Transverse colon (tissue), 4 donors: ENCODE data around the gene CSH2. TPM values are rescaled to one million over a fixed set of nuclear protein-coding genes. Genes with fewer than 3 reads are reported as not detected.
A peak's percentile ranks its signal among the peaks of the same experiment; 100 is the strongest.

Experiments
- DNase-seq: peaks from one replicate; pipeline ENCODE4 v3.0.0-alpha.2; 2019
- H3K27ac ChIP-seq, 4 donors: fragments of 200-600 bp; sonication (generic); 2 replicates each; pipeline ENCODE4 v1.5.1; 2016 to 2018; ENCODE audit warnings: inconsistent platforms in 4 of 4
- H3K27me3 ChIP-seq: fragments of 200-600 bp; sonication (generic); 2 replicates; pipeline ENCODE4 v1.5.1; 2017; ENCODE audit warnings: inconsistent platforms
- H3K36me3 ChIP-seq, 4 donors: fragments of 200-600 bp; sonication (generic); 2 replicates each; pipeline ENCODE4 v1.5.1; 2017 to 2019; ENCODE audit warnings: inconsistent platforms in 4 of 4
- H3K4me1 ChIP-seq, 4 donors: fragments of 200-600 bp; sonication (generic); 2 replicates each; pipeline ENCODE4 v1.5.1; 2017 to 2020; ENCODE audit warnings: inconsistent platforms in 4 of 4
- H3K4me3 ChIP-seq, 4 donors: fragments of 200-600 bp; sonication (generic); 1 replicate in 1 of 4; 2 replicates in 3 of 4; pipeline versions ENCODE4 v1.5.1 to v1.6.1; 2017 to 2019; ENCODE audit warnings: inconsistent platforms in 4 of 4
- H3K9me3 ChIP-seq, 2 donors: fragments of 200-600 bp; sonication (generic); 2 replicates each; pipeline ENCODE4 v1.5.1; 2017 to 2019; ENCODE audit warnings: inconsistent platforms in 2 of 2
- CTCF ChIP-seq, 5 experiments: fragments of 200-600 bp in 3 of 5; fragments of 450-650 bp in 2 of 5; sonication (generic) in 3 of 5; IDR thresholded peaks; 1 replicate in 2 of 5; 2 replicates in 3 of 5; pipeline ENCODE4 v1.5.1; 2016 to 2017; ENCODE audit warnings: antibody characterized with exemption in 5 of 5, inconsistent platforms in 3 of 5, mild to moderate bottlenecking in 2 of 5, moderate library complexity in 1 of 5
- EP300 ChIP-seq: sonication (generic); formaldehyde crosslinking; IDR thresholded peaks from one replicate; pipeline ENCODE4 v1.6.1; 2017; ENCODE audit warnings: antibody characterized with exemption, low read depth
- POLR2A ChIP-seq: fragments of 450-650 bp; IDR thresholded peaks from one replicate; pipeline ENCODE4 v1.6.1; 2016; ENCODE audit warnings: antibody characterized with exemption, mild to moderate bottlenecking, moderate library complexity
- POLR2AphosphoS5 ChIP-seq, 3 donors: sonication (generic); formaldehyde crosslinking; IDR thresholded peaks; one replicate each; pipeline ENCODE4 v1.6.1; 2016; ENCODE audit warnings: antibody characterized with exemption in 3 of 3
- WGBS, 2 donors: methylation state at CpG; one replicate each; pipeline ENCODE4 v1.1.5; 2018; ENCODE audit warnings: low coverage in 1 of 2; 5-methylcytosine and 5-hydroxymethylcytosine counted together
- in situ Hi-C, 4 donors: fragments of 200-750 bp; cut with MboI; loops; one replicate each; pipeline versions ENCODE4 v1.15.0 to v1.15.1; 2017; ENCODE audit warnings: low sequenced_read_pairs in 3 of 4, low pct_ligation_motif_present in 1 of 4, low pct_unique_long_range_greater_than_20kb in 1 of 4
- intact Hi-C: fragments of 100-400 bp; cut with DNase I; formaldehyde crosslinking; loops from one replicate; pipeline ENCODE4 v1.15.1; 2023; ENCODE audit warnings: low total_unique reads
- total RNA-seq, 4 donors: library from RNA; depleted of rRNA; stranded (reverse); fragments of >200 nt; gene quantifications; one replicate each; pipeline ENCODE4 v1.1.0, GENCODE V29; 2016

Gene CSH2
- total RNA-seq, 4 donors from 2014 or later: not detected

DNA sequence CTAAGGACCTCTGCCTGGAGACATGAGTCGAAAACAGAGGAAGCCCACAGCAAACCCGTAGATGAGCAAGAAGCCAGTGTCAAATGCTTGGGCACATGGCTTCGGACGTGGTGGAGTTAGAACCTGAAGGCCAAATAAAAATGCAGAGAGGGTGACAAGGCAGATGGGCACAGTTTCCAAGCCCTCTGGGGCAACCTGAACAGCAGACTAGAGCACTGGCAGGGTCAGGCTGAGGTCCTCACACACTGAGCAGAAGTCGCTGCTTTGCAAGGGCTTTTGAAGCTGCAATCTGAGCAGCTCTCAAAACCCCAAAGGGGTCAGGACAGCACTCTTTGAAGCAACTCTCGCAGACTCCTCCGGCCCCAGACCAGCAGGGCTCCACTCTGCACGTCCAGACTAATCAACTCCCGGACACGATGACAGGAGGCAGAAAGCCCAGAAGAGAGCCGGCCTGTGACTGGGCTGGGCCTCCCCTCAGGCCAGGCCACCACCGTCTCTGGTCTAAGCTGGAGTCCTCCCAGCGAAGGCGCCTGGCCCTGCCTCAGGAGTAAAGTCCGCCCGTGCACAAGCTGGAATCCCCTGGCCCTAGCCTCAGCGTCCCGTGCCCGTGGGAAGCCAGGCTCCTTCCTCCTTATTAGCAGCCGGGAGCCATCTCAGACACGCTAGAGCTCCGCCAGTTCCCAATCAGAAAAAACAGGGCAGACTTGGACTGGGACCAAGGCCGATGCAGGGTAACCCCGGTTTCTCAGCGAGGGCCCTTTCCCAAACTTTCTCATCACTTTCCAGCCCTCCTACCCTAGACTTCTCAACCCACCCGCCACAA, 31.9 kb downstream of the CSH2 start:
- Histone ChIP-seq H3K27ac (peak overlapping the region; percentile 96 to 99 (median 97)), H3K36me3 (peaks cover 0 to 5% (median under 1%) of the 10 kb centered on the region in 4 donors), H3K9me3 (no peaks in the 10 kb centered on the region), H3K4me1 (peaks cover 29 to 54% (median 49%) of the 10 kb centered on the region in 4 donors), H3K4me3 (peak overlapping the region; percentile 76 to 99 (median 90)), H3K27me3 (no peaks in the 10 kb centered on the region)
- intact Hi-C loops (loop anchor here (10.0 kb wide), 1 partner anchor 67 kb away; the partner anchor contains the start of genes CCDC47 and DDX42), in situ Hi-C loops (no loop called here)
- no peak for TF ChIP-seq CTCF (IDR thresholded peaks at IDR 0.05)
- TF ChIP-seq POLR2A: peak; percentile 60
- TF ChIP-seq POLR2AphosphoS5 (IDR thresholded peaks at IDR 0.05): peak in 2 of 3 donors; percentile 46 to 51
- WGBS, 2 donors: 4% methylated on average over 26 of the region's 26 CpGs; no CpG with 5 or more reads in 1 of the 2 donors
- peak; percentile 65 for DNase-seq

GRCh38 chr17:63840591-63841349, 32.7 kb downstream of the CSH2 start:
- intact Hi-C loops: loop anchor here (10.0 kb wide), 1 partner anchor 66 kb away; the partner anchor contains the start of genes CCDC47 and DDX42
- Histone ChIP-seq H3K27me3 (no peaks in the 10 kb centered on the region), H3K9me3 (no peaks in the 10 kb centered on the region), H3K27ac (peak overlapping the region; percentile 96 to 99 (median 97)), H3K4me1 (peaks cover 29 to 55% (median 49%) of the 10 kb centered on the region in 4 donors), H3K4me3 (peak overlapping the region; percentile 76 to 99 (median 90)), H3K36me3 (peaks cover 0 to 9% (median 3%) of the 10 kb centered on the region in 4 donors)
- TF ChIP-seq CTCF (IDR thresholded peaks at IDR 0.05) (no peak), EP300 (no peak), POLR2AphosphoS5 (IDR thresholded peaks at IDR 0.05) (no peak), POLR2A (no peak)
- WGBS, 2 donors: 0 to 31% methylated on average over 1 to 3 of the region's 4 CpGs
- in situ Hi-C loops: no loop called here
- no peak for DNase-seq

GRCh38 chr17:63838631-63839171, 34.8 kb downstream of the CSH2 start:
- Histone ChIP-seq H3K27me3 (no peaks in the 10 kb centered on the region), H3K9me3 (no peaks in the 10 kb centered on the region), H3K4me3 (peak overlapping the region in 1 of 4 donors; percentile 28), H3K36me3 (peaks cover 0 to 20% (median 6%) of the 10 kb centered on the region in 4 donors), H3K4me1 (peaks cover 29 to 63% (median 49%) of the 10 kb centered on the region in 4 donors), H3K27ac (peak overlapping the region; percentile 96 to 99 (median 97))
- DNase-seq: peak; percentile 82
- TF ChIP-seq CTCF (IDR thresholded peaks at IDR 0.05) (no peak), POLR2AphosphoS5 (IDR thresholded peaks at IDR 0.05) (peak; percentile 14 to 82 (median 78))
- intact Hi-C loops: no loop called here
- 27 to 81% methylated on average over 3 to 7 of the region's 7 CpGs for WGBS, 2 donors
- in situ Hi-C loops: no loop called here
